ENCODE data around the gene TC2N.

DNA sequence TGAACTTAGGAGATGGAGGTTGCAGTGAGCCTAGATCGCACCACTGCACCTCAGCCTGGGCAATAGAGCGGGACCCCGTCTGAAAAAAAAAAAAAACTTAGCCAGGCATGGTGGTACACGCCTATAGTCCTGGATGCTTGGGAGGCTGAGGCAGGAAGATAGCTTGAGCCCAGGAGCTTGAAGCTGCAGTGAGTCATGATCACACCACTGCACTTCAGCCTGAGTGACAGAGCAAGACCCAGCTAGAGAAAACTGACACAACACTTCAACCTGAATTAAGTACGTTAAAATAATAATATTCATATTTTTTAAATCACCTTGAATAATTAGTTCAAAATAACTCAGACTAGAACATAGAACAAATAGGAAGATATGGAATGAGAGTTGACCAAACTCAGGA is 129.7 kb downstream of the TC2N start:
- TF ChIP-seq ZNF70 (CRISPR knock-in tag; IDR thresholded peaks at IDR 0.05): no peak
- no peak for TF ChIP-seq GLIS3 (CRISPR knock-in tag; IDR thresholded peaks at IDR 0.05)
- no peak for TF ChIP-seq PPARA (CRISPR knock-in tag; IDR thresholded peaks at IDR 0.05; ENCODE audit: borderline replicate concordance)
- no peak for TF ChIP-seq RARB (CRISPR knock-in tag; IDR thresholded peaks at IDR 0.05)

Measured in SK-N-SH treated with all-trans-retinoic acid at 6 μM for 48 hours (cell line).